ENCODE results near the gene DPP6. TPM values are rescaled to one million over a fixed set of nuclear protein-coding genes. Genes with fewer than 3 reads are reported as not detected.

Gene DPP6
- total RNA-seq, 1 experiment from 2014 or later, result not detected

GRCh38 chr7:154863766-154864522 is 811.7 kb downstream of the DPP6 start:
- Histone ChIP-seq H3K36me3 (ENCODE audit: insufficient read depth, low read length, poor library complexity, severe bottlenecking) (no peaks in the 10 kb centered on the region), H3K9me3 (ENCODE audit: low read depth, low read length, poor library complexity, severe bottlenecking) (no peaks in the 10 kb centered on the region), H3K27me3 (replicated peaks; ENCODE audit: insufficient read depth, low read depth, low read length, poor library complexity) (peaks cover 83% of the 10 kb centered on the region), H3K27ac (ENCODE audit: low read depth, low read length, poor library complexity, severe bottlenecking) (no peak overlapping the region), H3K4me3 (ENCODE audit: low read depth, low read length, poor library complexity, severe bottlenecking) (no peak overlapping the region), H3K4me1 (ENCODE audit: insufficient read depth, low read length, poor library complexity, severe bottlenecking) (no peaks in the 10 kb centered on the region)
- ChIA-PET CTCF (no interaction called here), POLR2A (ENCODE audit: low non-redundant PET) (no interaction called here)
- TF ChIP-seq CTCF (conservative IDR thresholded peaks at IDR 0.05; ENCODE audit: low read depth, low read length), result no peak
- TF ChIP-seq EZH2 (IDR thresholded peaks at IDR 0.05; ENCODE audit: borderline replicate concordance, low read depth, low read length, poor library complexity, severe bottlenecking), result no peak
- intact Hi-C loops (cut with micrococcal nuclease; ENCODE audit: unreplicated experiment), result no loop called here
- DNase-seq (ENCODE audit: low spot score), result no peak
- no TSS peak for BruUV-seq (replicated peaks)

GRCh38 chr7:154864523-154864891 is 812.3 kb downstream of the DPP6 start:
- intact Hi-C loops (cut with micrococcal nuclease; ENCODE audit: unreplicated experiment), result no loop called here
- ChIA-PET CTCF (no interaction called here), POLR2A (ENCODE audit: low non-redundant PET) (interaction anchor here (0.6 kb wide), 1 partner anchor 30 kb away, joined by 3 read pairs; no protein-coding TSS in a partner anchor)
- Histone ChIP-seq H3K36me3 (ENCODE audit: insufficient read depth, low read length, poor library complexity, severe bottlenecking) (no peaks in the 10 kb centered on the region), H3K27ac (ENCODE audit: low read depth, low read length, poor library complexity, severe bottlenecking) (no peak overlapping the region), H3K27me3 (replicated peaks; ENCODE audit: insufficient read depth, low read depth, low read length, poor library complexity) (peaks cover 83% of the 10 kb centered on the region), H3K9me3 (ENCODE audit: low read depth, low read length, poor library complexity, severe bottlenecking) (no peaks in the 10 kb centered on the region), H3K4me1 (ENCODE audit: insufficient read depth, low read length, poor library complexity, severe bottlenecking) (no peaks in the 10 kb centered on the region), H3K4me3 (ENCODE audit: low read depth, low read length, poor library complexity, severe bottlenecking) (no peak overlapping the region)
- no peak for DNase-seq (ENCODE audit: low spot score)
- no TSS peak for BruUV-seq (replicated peaks)
- TF ChIP-seq CTCF (conservative IDR thresholded peaks at IDR 0.05; ENCODE audit: low read depth, low read length) (no peak), EZH2 (IDR thresholded peaks at IDR 0.05; ENCODE audit: borderline replicate concordance, low read depth, low read length, poor library complexity, severe bottlenecking) (no peak)

GRCh38 chr7:154865984-154866685 is 813.9 kb downstream of the DPP6 start:
- Histone ChIP-seq H3K27ac (ENCODE audit: low read depth, low read length, poor library complexity, severe bottlenecking) (no peak overlapping the region), H3K27me3 (replicated peaks; ENCODE audit: insufficient read depth, low read depth, low read length, poor library complexity) (peaks cover 70% of the 10 kb centered on the region), H3K4me1 (ENCODE audit: insufficient read depth, low read length, poor library complexity, severe bottlenecking) (no peaks in the 10 kb centered on the region), H3K4me3 (ENCODE audit: low read depth, low read length, poor library complexity, severe bottlenecking) (no peak overlapping the region), H3K36me3 (ENCODE audit: insufficient read depth, low read length, poor library complexity, severe bottlenecking) (no peaks in the 10 kb centered on the region), H3K9me3 (ENCODE audit: low read depth, low read length, poor library complexity, severe bottlenecking) (no peaks in the 10 kb centered on the region)
- TF ChIP-seq EZH2 (IDR thresholded peaks at IDR 0.05; ENCODE audit: borderline replicate concordance, low read depth, low read length, poor library complexity, severe bottlenecking), result no peak
- TF ChIP-seq CTCF (conservative IDR thresholded peaks at IDR 0.05; ENCODE audit: low read depth, low read length), result no peak
- ChIA-PET POLR2A (ENCODE audit: low non-redundant PET) (no interaction called here), CTCF (no interaction called here)
- no peak for DNase-seq (ENCODE audit: low spot score)
- no TSS peak for BruUV-seq (replicated peaks)
- intact Hi-C loops (cut with micrococcal nuclease; ENCODE audit: unreplicated experiment), result no loop called here

All from A673 (cell line).